ENCODE measurements around the gene AKR7A3. TPM values are rescaled to one million over a fixed set of nuclear protein-coding genes. Genes with fewer than 3 reads are reported as not detected.
"Not testable (repeated sequence)": the region's sequence is repeated elsewhere in the genome, so short reads cannot be mapped to it uniquely, and the experiment has no call there.

Gene AKR7A3
- total RNA-seq (1 to 10 TPM; 1.7 to 3.5 (median 2.0) TPM), polyA plus RNA-seq (under 1 TPM; 0.23 to 0.96 TPM)
- long read RNA-seq, donor 1, partial matches to known transcripts, result 3 of 6 reads
- long read RNA-seq, donor 1, other reads (novel, unspliced or antisense), result 3 of 6 reads
- long read RNA-seq, donor 2, result 0 reads
- long read RNA-seq, donor 3, partial matches to known transcripts, result 1 of 3 reads
- long read RNA-seq, donor 3, other reads (novel, unspliced or antisense), result 1 of 3 reads

DNA sequence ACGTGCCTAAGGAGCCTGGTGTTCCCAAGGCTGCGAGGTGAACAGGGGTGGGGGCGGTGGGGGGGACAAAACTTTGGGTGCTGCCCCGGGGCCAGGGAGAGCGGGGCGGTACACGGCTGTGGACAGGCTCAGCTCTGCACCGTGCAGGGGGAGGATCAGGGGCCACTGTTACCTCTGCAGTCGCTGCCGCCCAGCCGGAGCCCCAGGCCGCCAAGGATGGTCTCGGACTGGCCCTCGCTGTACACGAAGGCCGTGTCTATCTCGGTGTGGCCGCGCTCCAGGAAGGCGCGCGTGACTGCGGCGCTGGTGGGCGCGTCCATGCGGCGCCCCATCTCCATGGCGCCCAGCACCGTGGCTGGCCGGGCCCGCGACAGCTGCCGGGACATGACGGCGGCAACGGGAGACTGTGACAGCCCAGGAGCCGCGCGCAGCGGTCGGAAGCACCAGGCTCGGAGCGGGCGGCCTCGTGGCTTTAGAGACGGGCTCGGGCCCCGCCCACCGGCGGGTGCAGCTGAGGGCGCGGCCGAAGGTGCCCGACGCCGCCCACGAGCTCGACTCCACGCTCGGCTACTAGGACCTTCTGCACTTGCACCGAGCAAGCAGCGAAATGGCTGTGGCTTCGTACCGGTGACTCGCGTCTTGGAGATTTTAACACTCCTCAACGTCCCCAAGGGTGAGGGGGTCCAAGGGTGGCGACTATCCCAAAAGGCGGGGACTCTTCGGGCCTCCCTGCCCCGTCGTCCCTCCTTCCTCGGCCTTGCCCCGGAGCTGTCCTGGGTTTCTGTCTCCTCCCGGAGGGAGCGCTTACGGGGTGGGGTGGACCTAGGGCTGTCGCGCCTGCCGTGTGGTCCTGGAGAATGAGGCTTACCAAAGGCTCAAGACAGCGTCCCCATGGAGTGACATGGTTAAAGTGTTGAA is at the start of gene AKR7A3:
Gene AKR7A3 (minus strand): TSS at position 447 of the 918 bp plus-strand sequence. CDS start 61 bp downstream, at position 386.
- H3K27me3 ChIP-seq; H3K4me1 ChIP-seq (ENCODE audit: insufficient read depth); H3K36me3 ChIP-seq; H3K9me3 ChIP-seq; H3K27ac ChIP-seq; intact Hi-C loops (cut with DNase I): not testable (repeated sequence)
- WGBS, 3 donors, result 11 to 31% (median 22%) methylated on average over 38 to 71 of the region's 82 CpGs
- peak in 2 of 5 donors; percentile 23 to 53 for DNase-seq
- peak within 1 kb of the TSS; percentile 35 for H3K4me3 ChIP-seq

DNA sequence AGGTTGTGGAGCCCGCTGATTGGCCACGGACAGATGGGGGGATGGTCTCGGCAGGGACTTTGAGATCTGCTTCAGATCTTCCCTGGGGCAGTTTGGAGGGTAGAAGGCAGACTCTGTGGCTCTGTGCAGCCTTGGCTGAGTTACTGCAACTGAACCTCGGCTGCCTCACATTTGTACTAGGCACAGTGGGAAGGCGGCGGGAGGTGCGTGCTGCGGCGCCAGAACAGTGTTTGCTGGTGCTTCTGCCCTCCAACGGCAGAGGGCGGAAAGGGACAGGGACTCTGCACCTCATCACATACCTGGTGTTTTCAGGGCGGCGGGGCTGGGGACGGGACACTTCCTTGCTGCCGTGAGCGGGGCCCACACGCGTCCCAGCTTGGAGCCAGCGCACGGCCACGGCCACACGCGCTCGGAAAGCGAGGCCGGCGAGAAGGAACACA is 49.8 kb upstream of the AKR7A3 start:
- no peak for DNase-seq
- H3K36me3 ChIP-seq, result no peaks in the 10 kb centered on the region
- intact Hi-C loops (cut with DNase I), result no loop called here
- no peak overlapping the region for H3K4me3 ChIP-seq
- H3K4me1 ChIP-seq (ENCODE audit: insufficient read depth), result peaks cover 10% of the 10 kb centered on the region
- no peaks in the 10 kb centered on the region for H3K9me3 ChIP-seq
- 84 to 92% (median 86%) methylated on average over 27 of the region's 27 CpGs for WGBS, 3 donors
- H3K27ac ChIP-seq, result no peak overlapping the region
- H3K27me3 ChIP-seq, result no peaks in the 10 kb centered on the region
- TF ChIP-seq POLR2A (IDR thresholded peaks at IDR 0.05) (no peak), EP300 (IDR thresholded peaks at IDR 0.05) (no peak)
- TF ChIP-seq, protein P1, sequence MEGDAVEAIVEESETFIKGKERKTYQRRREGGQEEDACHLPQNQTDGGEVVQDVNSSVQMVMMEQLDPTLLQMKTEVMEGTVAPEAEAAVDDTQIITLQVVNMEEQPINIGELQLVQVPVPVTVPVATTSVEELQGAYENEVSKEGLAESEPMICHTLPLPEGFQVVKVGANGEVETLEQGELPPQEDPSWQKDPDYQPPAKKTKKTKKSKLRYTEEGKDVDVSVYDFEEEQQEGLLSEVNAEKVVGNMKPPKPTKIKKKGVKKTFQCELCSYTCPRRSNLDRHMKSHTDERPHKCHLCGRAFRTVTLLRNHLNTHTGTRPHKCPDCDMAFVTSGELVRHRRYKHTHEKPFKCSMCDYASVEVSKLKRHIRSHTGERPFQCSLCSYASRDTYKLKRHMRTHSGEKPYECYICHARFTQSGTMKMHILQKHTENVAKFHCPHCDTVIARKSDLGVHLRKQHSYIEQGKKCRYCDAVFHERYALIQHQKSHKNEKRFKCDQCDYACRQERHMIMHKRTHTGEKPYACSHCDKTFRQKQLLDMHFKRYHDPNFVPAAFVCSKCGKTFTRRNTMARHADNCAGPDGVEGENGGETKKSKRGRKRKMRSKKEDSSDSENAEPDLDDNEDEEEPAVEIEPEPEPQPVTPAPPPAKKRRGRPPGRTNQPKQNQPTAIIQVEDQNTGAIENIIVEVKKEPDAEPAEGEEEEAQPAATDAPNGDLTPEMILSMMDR (IDR thresholded peaks at IDR 0.05), result no peak

- intact Hi-C loops (cut with DNase I), result no loop called here
- H3K4me1 ChIP-seq (ENCODE audit: insufficient read depth), result peaks cover 10% of the 10 kb centered on the region
- TF ChIP-seq, protein P1 (IDR thresholded peaks at IDR 0.05), result no peak
- TF ChIP-seq EP300 (IDR thresholded peaks at IDR 0.05), result no peak
- no peak for TF ChIP-seq POLR2A (IDR thresholded peaks at IDR 0.05)
- 80 to 85% (median 82%) methylated on average over 4 of the region's 4 CpGs for WGBS, 3 donors
- no peaks in the 10 kb centered on the region for H3K36me3 ChIP-seq
- no peak for DNase-seq
- H3K4me3 ChIP-seq, result no peak overlapping the region
- H3K9me3 ChIP-seq, result no peaks in the 10 kb centered on the region
- no peaks in the 10 kb centered on the region for H3K27me3 ChIP-seq
- H3K27ac ChIP-seq, result no peak overlapping the region
Observed at GRCh38 chr1:19337289-19337688, 48.7 kb upstream of the AKR7A3 start.

DNA sequence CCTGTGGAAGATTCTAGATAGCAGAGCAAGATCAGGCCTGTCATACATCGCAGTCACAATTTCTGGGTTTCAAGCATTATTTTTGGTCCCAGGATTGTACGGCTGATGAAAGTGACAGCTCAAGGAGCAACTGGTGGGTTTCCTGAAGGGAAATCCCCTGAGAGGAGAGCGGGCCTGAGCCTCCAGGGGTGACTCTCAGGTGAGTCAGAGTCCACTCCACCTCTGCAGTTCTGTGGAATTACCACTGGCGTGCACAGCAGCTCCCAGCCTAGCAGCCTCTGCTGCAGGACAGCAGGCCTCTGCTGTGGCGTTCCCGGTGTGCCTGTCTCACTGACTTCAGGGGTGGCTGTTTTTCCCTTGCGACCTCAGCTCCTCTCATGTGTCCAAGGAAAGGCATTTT is 48.0 kb upstream of the AKR7A3 start:
- intact Hi-C loops (cut with DNase I), result no loop called here
- TF ChIP-seq EP300 (IDR thresholded peaks at IDR 0.05), result no peak
- no peak for TF ChIP-seq POLR2A (IDR thresholded peaks at IDR 0.05)
- TF ChIP-seq, protein P1 (IDR thresholded peaks at IDR 0.05), result no peak
- Histone ChIP-seq H3K27ac (no peak overlapping the region), H3K27me3 (no peaks in the 10 kb centered on the region), H3K4me1 (ENCODE audit: insufficient read depth) (peaks cover 3% of the 10 kb centered on the region), H3K9me3 (no peaks in the 10 kb centered on the region), H3K4me3 (no peak overlapping the region), H3K36me3 (no peaks in the 10 kb centered on the region)
- DNase-seq, result no peak
- WGBS, 3 donors, result 88 to 94% (median 91%) methylated on average over 7 of the region's 7 CpGs

Data from ovary (tissue), 10 donors.